Liver (tissue), 3 donors: ENCODE results near the gene SP100.

ENCODE experiments used
- JUND ChIP-seq, 2 donors: IDR thresholded peaks; 2 replicates each; pipeline ENCODE4 v1.6.1; 2016; ENCODE audit warnings: antibody characterized with exemption in 2 of 2
- ZBTB33 ChIP-seq: IDR thresholded peaks from 2 replicates; pipeline ENCODE4 v1.6.1; 2016; ENCODE audit warnings: antibody characterized with exemption
- TF ChIP-seq, protein P1 (sequence below): IDR thresholded peaks from 2 replicates; pipeline ENCODE4 v1.6.1; 2016; ENCODE audit warnings: antibody characterized with exemption, mild to moderate bottlenecking
- TF ChIP-seq, protein P2 (sequence below): fragments of 150-350 bp; IDR thresholded peaks from 2 replicates; pipeline ENCODE4 v1.5.1; 2017; ENCODE audit warnings: improper control_type of control experiment, low read depth, low read length; ENCODE audit not compliant: missing input control
- TF ChIP-seq, protein P3 (sequence below): IDR thresholded peaks from 2 replicates; pipeline ENCODE4 v1.6.1; 2016; ENCODE audit warnings: antibody characterized with exemption
- donor health status: healthy.
- donor health status: healthy.

- TF ChIP-seq, protein P1, sequence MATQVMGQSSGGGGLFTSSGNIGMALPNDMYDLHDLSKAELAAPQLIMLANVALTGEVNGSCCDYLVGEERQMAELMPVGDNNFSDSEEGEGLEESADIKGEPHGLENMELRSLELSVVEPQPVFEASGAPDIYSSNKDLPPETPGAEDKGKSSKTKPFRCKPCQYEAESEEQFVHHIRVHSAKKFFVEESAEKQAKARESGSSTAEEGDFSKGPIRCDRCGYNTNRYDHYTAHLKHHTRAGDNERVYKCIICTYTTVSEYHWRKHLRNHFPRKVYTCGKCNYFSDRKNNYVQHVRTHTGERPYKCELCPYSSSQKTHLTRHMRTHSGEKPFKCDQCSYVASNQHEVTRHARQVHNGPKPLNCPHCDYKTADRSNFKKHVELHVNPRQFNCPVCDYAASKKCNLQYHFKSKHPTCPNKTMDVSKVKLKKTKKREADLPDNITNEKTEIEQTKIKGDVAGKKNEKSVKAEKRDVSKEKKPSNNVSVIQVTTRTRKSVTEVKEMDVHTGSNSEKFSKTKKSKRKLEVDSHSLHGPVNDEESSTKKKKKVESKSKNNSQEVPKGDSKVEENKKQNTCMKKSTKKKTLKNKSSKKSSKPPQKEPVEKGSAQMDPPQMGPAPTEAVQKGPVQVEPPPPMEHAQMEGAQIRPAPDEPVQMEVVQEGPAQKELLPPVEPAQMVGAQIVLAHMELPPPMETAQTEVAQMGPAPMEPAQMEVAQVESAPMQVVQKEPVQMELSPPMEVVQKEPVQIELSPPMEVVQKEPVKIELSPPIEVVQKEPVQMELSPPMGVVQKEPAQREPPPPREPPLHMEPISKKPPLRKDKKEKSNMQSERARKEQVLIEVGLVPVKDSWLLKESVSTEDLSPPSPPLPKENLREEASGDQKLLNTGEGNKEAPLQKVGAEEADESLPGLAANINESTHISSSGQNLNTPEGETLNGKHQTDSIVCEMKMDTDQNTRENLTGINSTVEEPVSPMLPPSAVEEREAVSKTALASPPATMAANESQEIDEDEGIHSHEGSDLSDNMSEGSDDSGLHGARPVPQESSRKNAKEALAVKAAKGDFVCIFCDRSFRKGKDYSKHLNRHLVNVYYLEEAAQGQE: no peak
- TF ChIP-seq, protein P2, sequence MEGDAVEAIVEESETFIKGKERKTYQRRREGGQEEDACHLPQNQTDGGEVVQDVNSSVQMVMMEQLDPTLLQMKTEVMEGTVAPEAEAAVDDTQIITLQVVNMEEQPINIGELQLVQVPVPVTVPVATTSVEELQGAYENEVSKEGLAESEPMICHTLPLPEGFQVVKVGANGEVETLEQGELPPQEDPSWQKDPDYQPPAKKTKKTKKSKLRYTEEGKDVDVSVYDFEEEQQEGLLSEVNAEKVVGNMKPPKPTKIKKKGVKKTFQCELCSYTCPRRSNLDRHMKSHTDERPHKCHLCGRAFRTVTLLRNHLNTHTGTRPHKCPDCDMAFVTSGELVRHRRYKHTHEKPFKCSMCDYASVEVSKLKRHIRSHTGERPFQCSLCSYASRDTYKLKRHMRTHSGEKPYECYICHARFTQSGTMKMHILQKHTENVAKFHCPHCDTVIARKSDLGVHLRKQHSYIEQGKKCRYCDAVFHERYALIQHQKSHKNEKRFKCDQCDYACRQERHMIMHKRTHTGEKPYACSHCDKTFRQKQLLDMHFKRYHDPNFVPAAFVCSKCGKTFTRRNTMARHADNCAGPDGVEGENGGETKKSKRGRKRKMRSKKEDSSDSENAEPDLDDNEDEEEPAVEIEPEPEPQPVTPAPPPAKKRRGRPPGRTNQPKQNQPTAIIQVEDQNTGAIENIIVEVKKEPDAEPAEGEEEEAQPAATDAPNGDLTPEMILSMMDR: no peak
- TF ChIP-seq JUND (IDR thresholded peaks at IDR 0.05) (no peak), ZBTB33 (no peak)
- TF ChIP-seq, protein P3, sequence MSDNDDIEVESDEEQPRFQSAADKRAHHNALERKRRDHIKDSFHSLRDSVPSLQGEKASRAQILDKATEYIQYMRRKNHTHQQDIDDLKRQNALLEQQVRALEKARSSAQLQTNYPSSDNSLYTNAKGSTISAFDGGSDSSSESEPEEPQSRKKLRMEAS: no peak
These were observed 37.0 kb downstream of the SP100 start for GRCh38 chr2:230453006-230453405.
